H9 (cell line): ENCODE data around the gene SLC22A15. TPM values are rescaled to one million over a fixed set of nuclear protein-coding genes. Genes with fewer than 3 reads are reported as not detected.

ENCODE experiments used
- DNase-seq: peaks from one replicate; pipeline ENCODE4 v3.0.0-alpha.2; 2017
- H2AFZ ChIP-seq: one replicate; pipeline ENCODE4 v1.6.1; 2013; ENCODE audit warnings: mild to moderate bottlenecking, low read length, control low read depth, moderate library complexity
- H2AK5ac ChIP-seq: 2 replicates; pipeline ENCODE4 v1.6.1; 2013; ENCODE audit warnings: low read length, control low read depth, mixed read lengths; ENCODE audit not compliant: insufficient read length
- H2BK120ac ChIP-seq: one replicate; pipeline ENCODE4 v1.6.1; 2013; ENCODE audit warnings: low read depth, mild to moderate bottlenecking, low read length, control low read depth, inconsistent platforms; ENCODE audit not compliant: poor library complexity, severe bottlenecking
- H2BK12ac ChIP-seq: 2 replicates; pipeline ENCODE4 v1.6.1; 2013; ENCODE audit warnings: low read length, control low read depth, mixed read lengths, low read depth; ENCODE audit not compliant: insufficient read length
- H2BK15ac ChIP-seq: 2 replicates; pipeline ENCODE4 v1.6.1; 2013; ENCODE audit warnings: low read depth, low read length, control low read depth
- H2BK20ac ChIP-seq: one replicate; pipeline ENCODE4 v1.6.1; 2013; ENCODE audit warnings: low read depth, mild to moderate bottlenecking, low read length, control low read depth, inconsistent platforms; ENCODE audit not compliant: poor library complexity, severe bottlenecking
- H2BK5ac ChIP-seq: 2 replicates; pipeline ENCODE4 v1.6.1; 2013; ENCODE audit warnings: low read length, control low read depth, mixed read lengths; ENCODE audit not compliant: insufficient read length
- H3K14ac ChIP-seq: 2 replicates; pipeline ENCODE4 v1.6.1; 2013; ENCODE audit warnings: low read length, control low read depth; ENCODE audit not compliant: insufficient read depth
- H3K18ac ChIP-seq: 2 replicates; pipeline ENCODE4 v1.6.1; 2013; ENCODE audit warnings: low read depth, mild to moderate bottlenecking, mixed read lengths, low read length, control low read depth; ENCODE audit not compliant: insufficient read length
- H3K23ac ChIP-seq: 2 replicates; pipeline ENCODE4 v1.6.1; 2013; ENCODE audit warnings: low read length, control low read depth, mixed read lengths, low read depth; ENCODE audit not compliant: insufficient read length
- H3K23me2 ChIP-seq: 2 replicates; pipeline ENCODE4 v1.6.1; 2013; ENCODE audit warnings: low read depth, mild to moderate bottlenecking, mixed read lengths, low read length, control low read depth; ENCODE audit not compliant: insufficient read length, poor library complexity, severe bottlenecking
- H3K27ac ChIP-seq: 2 replicates; pipeline ENCODE4 v1.5.1; 2013; ENCODE audit warnings: low read length, control low read depth, mixed read lengths, low read depth; ENCODE audit not compliant: insufficient read length
- H3K27me3 ChIP-seq: 2 replicates; pipeline ENCODE4 v1.6.1; 2013; ENCODE audit warnings: low read length, control low read depth, inconsistent platforms; ENCODE audit not compliant: insufficient read depth
- H3K4ac ChIP-seq: 2 replicates; pipeline ENCODE4 v1.6.1; 2013; ENCODE audit warnings: low read depth, mild to moderate bottlenecking, control low read depth, inconsistent platforms, low read length, moderate library complexity
- H3K4me1 ChIP-seq: 2 replicates; pipeline ENCODE4 v1.6.1; 2013; ENCODE audit warnings: low read length, control low read depth, inconsistent platforms; ENCODE audit not compliant: insufficient read depth
- H3K4me2 ChIP-seq: 2 replicates; pipeline ENCODE4 v1.6.1; 2013; ENCODE audit warnings: low read length, control low read depth, mixed read lengths; ENCODE audit not compliant: insufficient read length, insufficient read depth
- H3K56ac ChIP-seq: 2 replicates; pipeline ENCODE4 v1.6.1; 2013; ENCODE audit warnings: low read depth, mild to moderate bottlenecking, mixed read lengths, low read length, control low read depth; ENCODE audit not compliant: insufficient read length
- H3K79me1 ChIP-seq: 2 replicates; pipeline ENCODE4 v1.6.1; 2013; ENCODE audit warnings: low read depth, mild to moderate bottlenecking, moderate library complexity, low read length, control low read depth, inconsistent platforms; ENCODE audit not compliant: insufficient read depth, poor library complexity, severe bottlenecking
- H3K79me2 ChIP-seq: 2 replicates; pipeline ENCODE4 v1.6.1; 2013; ENCODE audit warnings: low read length, control low read depth, inconsistent platforms; ENCODE audit not compliant: insufficient read depth
- H3K9ac ChIP-seq: 2 replicates; pipeline ENCODE4 v1.6.1; 2013; ENCODE audit warnings: low read length, control low read depth, mixed read lengths; ENCODE audit not compliant: insufficient read length; ENCODE audit errors: extremely low read depth
- H3K9me3 ChIP-seq: one replicate; pipeline ENCODE4 v1.6.1; 2013; ENCODE audit warnings: low read depth, low read length, inconsistent platforms; ENCODE audit not compliant: control insufficient read depth
- H3T11ph ChIP-seq: one replicate; pipeline ENCODE4 v1.6.1; 2013; ENCODE audit warnings: mild to moderate bottlenecking, low read length, control low read depth, inconsistent platforms
- H4K20me1 ChIP-seq: one replicate; pipeline ENCODE4 v1.6.1; 2013; ENCODE audit not compliant: control insufficient read depth, insufficient read length, insufficient read depth
- H4K5ac ChIP-seq: 2 replicates; pipeline ENCODE4 v1.6.1; 2013; ENCODE audit warnings: low read depth, mild to moderate bottlenecking, mixed read lengths, low read length, control low read depth; ENCODE audit not compliant: insufficient read length
- H4K8ac ChIP-seq: replicated peaks from 2 replicates; pipeline ENCODE4 v1.6.1; 2013; ENCODE audit warnings: low read length, control low read depth, mixed read lengths, low read depth; ENCODE audit not compliant: insufficient read length
- H4K91ac ChIP-seq: 2 replicates; pipeline ENCODE4 v1.6.1; 2013; ENCODE audit warnings: low read depth, mild to moderate bottlenecking, moderate library complexity, mixed read lengths, low read length, control low read depth; ENCODE audit not compliant: insufficient read length
- H3K27ac Mint-ChIP-seq, 3 experiments: 2 replicates in 2 of 3; 3 replicates in 1 of 3; pipeline ENCODE4 v1.8.0; 2020 to 2021; ENCODE audit warnings: mixed read lengths in 3 of 3, mild to moderate bottlenecking in 1 of 3, moderate library complexity in 1 of 3
- H3K27me3 Mint-ChIP-seq: 2 replicates; pipeline ENCODE4 v1.8.0; 2021; ENCODE audit warnings: low read depth, mild to moderate bottlenecking, moderate library complexity, mixed read lengths
- H3K36me3 Mint-ChIP-seq, 3 experiments: 2 replicates in 2 of 3; 3 replicates in 1 of 3; pipeline ENCODE4 v1.8.0; 2020 to 2021; ENCODE audit warnings: low read depth in 3 of 3, mixed read lengths in 3 of 3; ENCODE audit not compliant: insufficient read depth in 1 of 3
- H3K4me1 Mint-ChIP-seq, 2 experiments: 2 replicates each; pipeline ENCODE4 v1.8.0; 2020; ENCODE audit warnings: mixed read lengths in 2 of 2
- H3K4me3 Mint-ChIP-seq, 2 experiments: 2 replicates in 1 of 2; 3 replicates in 1 of 2; pipeline ENCODE4 v1.8.0; 2020 to 2021; ENCODE audit warnings: mild to moderate bottlenecking in 2 of 2, mixed read lengths in 2 of 2, moderate library complexity in 1 of 2
- H3K9me3 Mint-ChIP-seq, 2 experiments: 2 replicates in 1 of 2; 3 replicates in 1 of 2; pipeline ENCODE4 v1.8.0; 2020; ENCODE audit warnings: mild to moderate bottlenecking in 2 of 2, mixed read lengths in 2 of 2, moderate library complexity in 1 of 2
- WGBS: extraction: QIAGEN DNeasy Blood & Tissue Kit; methylation state at CpG from one replicate; pipeline ENCODE4 v1.1.7; 2013; ENCODE audit warnings: missing lambda C conversion rate, low lambda C conversion rate, mixed read lengths; ENCODE audit not compliant: insufficient read length; ENCODE audit errors: extremely low coverage; 5-methylcytosine and 5-hydroxymethylcytosine counted together
- total RNA-seq: library from RNA; stranded (reverse); gene quantifications from 2 replicates; pipeline ENCODE4 v1.2.1, GENCODE V29; 2021
- TF ChIP-seq, protein P1 (sequence below): fragments of 200-600 bp; sonication (generic); conservative IDR thresholded peaks from 3 replicates; pipeline ENCODE4 v1.8.0; 2021; ENCODE audit warnings: antibody characterized with exemption, mild to moderate bottlenecking

Gene SLC22A15
- total RNA-seq, 1 experiment from 2014 or later, result 3.2 TPM

DNA sequence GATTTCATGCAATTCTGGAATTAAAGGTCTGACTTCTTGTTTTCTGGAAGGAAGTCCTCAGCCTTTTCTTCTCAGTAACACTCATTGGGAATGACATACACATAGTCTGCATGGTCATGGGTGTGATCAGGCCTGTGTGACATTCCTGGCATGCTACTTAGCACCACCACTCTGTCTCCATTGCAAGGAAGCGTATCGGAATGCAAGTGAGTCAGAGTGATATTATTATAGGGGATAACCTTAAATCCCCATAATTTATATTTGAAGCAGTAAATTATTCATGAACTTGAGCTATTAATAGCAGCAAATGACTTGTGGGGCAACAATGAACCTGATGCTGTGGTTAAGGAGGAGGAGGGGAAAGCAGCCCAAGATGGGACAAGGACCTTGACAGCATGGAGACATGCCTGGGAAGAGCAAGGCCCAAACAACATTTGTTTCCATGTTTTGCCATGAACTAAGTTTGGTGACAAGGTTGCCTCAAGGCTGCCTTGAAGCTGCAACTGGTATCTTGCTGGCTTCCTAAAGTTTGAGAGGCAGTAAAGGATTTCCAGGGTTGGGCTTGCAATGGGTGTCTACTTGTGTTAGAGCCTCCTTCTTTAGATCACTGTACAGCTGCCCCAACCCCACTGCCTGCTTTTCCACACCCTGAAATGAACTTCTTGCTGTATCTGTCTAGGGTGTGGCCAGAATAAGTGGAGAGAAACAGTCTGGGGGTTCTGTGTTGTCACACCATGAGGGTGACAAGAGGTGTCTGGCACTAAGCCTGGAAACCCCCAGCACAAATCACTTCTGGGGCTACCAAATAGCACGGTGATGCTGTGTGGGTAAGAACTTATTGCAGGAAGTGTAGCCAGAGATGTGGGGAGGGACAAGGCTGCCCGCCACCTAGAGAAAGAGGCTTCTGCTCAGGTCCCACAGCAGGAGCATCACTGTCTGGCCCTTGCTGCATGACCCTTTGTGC is 139.4 kb downstream of the SLC22A15 start:
- Histone ChIP-seq H2BK20ac (no peak overlapping the region), H3K4me1 (no peaks in the 10 kb centered on the region), H3K56ac (no peak overlapping the region), H3K27me3 (no peaks in the 10 kb centered on the region), H4K91ac (no peak overlapping the region), H3K9ac (no peak overlapping the region), H3K23me2 (no peaks in the 10 kb centered on the region), H3K18ac (no peak overlapping the region), H2AK5ac (no peak overlapping the region), H4K5ac (no peak overlapping the region), H2BK15ac (no peak overlapping the region), H3K23ac (no peak overlapping the region), H3K14ac (no peak overlapping the region), H3K79me1 (no peaks in the 10 kb centered on the region), H4K20me1 (no peaks in the 10 kb centered on the region), H3K4ac (no peak overlapping the region), H4K8ac (no peak overlapping the region), H3T11ph (no peak overlapping the region), H2BK12ac (no peak overlapping the region), H2AFZ (no peak overlapping the region), H3K9me3 (no peaks in the 10 kb centered on the region), H3K79me2 (no peaks in the 10 kb centered on the region), H2BK5ac (no peak overlapping the region), H3K27ac (no peak overlapping the region), H3K4me2 (no peak overlapping the region), H2BK120ac (no peak overlapping the region)
- Mint-ChIP-seq H3K4me3 (no peak overlapping the region), H3K9me3 (no peaks in the 10 kb centered on the region), H3K36me3 (no peaks in the 10 kb centered on the region), H3K27ac (no peak overlapping the region), H3K4me1 (peaks cover 0 to 2% of the 10 kb centered on the region in 2 experiments; a peak in 2 of 4 replicates), H3K27me3 (peaks cover 1% of the 10 kb centered on the region; the same call in 1 of the 2 replicates)
- no peak for DNase-seq
- TF ChIP-seq, protein P1, sequence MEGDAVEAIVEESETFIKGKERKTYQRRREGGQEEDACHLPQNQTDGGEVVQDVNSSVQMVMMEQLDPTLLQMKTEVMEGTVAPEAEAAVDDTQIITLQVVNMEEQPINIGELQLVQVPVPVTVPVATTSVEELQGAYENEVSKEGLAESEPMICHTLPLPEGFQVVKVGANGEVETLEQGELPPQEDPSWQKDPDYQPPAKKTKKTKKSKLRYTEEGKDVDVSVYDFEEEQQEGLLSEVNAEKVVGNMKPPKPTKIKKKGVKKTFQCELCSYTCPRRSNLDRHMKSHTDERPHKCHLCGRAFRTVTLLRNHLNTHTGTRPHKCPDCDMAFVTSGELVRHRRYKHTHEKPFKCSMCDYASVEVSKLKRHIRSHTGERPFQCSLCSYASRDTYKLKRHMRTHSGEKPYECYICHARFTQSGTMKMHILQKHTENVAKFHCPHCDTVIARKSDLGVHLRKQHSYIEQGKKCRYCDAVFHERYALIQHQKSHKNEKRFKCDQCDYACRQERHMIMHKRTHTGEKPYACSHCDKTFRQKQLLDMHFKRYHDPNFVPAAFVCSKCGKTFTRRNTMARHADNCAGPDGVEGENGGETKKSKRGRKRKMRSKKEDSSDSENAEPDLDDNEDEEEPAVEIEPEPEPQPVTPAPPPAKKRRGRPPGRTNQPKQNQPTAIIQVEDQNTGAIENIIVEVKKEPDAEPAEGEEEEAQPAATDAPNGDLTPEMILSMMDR, result no peak
- no CpG with 5 or more reads among the region's 4 CpGs for WGBS
